ENCODE results near the gene LAP3.
"Not testable (repeated sequence)": the region's sequence is repeated elsewhere in the genome, so short reads cannot be mapped to it uniquely, and the experiment has no call there.

LAP3 gene

DNA sequence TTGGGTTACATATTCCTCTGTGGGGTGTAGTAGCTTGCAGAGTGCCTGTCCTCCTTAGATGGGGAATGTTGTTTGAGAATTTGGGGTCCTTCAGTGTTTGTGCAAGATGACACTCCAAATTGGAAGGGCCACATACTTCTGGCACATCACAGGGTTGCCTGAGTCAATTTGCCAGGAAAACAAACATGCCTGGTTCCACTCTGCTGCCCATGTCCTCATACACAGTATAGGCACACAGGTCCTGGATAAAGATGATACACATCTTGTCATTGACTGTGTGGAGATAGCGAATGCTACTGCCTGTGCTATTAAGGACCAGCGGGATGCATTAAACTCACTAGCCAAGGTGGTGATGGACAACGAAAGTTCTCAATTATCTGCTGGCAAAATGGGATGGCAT, 11.2 kb upstream of the LAP3 start:
- DNase-seq, result no peak

DNA sequence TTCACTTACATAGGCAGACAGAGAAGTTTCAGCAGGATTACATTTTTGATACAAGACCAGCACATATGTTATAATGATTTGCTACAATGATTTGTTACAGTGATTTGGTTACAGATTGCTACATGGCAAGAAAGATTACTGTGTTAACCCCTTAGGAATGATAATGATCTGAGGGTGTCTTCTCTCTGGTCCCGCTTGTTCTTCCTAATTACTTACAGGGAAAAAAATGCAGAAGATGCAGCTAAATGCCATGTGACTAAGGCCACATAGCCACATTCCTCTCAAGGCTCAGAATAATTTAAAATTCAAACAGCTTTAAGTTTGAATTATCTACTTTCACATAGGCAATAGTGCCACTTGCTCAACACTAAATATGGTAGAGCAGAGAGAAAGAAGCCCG, 9.7 kb upstream of the LAP3 start:
- DNase-seq, result no peak

DNA sequence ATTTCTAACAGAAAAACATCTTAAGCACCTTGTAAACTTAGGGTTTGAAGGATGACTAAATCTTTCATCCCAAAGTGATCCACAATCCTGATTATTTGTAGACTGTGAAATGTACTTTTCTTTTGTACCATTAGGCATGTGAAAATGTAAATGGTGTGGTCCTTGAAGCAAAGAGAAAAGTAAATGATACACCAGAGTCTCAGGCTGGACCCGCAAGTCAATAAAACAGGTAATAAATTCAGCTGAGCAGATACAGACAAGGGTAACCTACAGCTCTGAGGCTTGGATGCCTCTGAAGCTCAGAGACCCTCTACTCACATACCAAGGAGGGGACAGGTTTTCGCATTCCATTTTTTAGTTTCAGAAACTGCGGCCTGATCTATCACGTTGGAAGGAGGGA, 2.8 kb upstream of the LAP3 start:
- no peak for DNase-seq

DNA sequence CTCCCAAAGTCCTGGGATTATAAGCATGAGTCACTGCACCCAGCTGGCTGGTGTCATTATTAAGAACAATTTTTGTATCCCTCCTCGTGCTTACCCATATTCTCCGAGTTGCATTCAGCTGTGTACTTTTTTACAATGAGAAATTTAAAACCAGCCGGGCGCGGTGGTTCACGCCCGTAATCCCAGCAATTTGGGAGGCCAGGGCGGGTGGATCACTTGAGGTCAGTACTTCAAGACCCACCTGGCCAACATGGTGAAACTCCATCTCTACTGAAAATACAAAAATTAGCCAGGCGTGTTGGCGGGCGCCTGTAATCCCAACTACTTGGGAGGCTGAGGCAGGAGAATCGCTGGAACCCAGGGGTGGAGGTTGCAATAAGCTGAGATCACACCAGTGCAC, 1.8 kb upstream of the LAP3 start:
- not testable (repeated sequence) for DNase-seq

DNA sequence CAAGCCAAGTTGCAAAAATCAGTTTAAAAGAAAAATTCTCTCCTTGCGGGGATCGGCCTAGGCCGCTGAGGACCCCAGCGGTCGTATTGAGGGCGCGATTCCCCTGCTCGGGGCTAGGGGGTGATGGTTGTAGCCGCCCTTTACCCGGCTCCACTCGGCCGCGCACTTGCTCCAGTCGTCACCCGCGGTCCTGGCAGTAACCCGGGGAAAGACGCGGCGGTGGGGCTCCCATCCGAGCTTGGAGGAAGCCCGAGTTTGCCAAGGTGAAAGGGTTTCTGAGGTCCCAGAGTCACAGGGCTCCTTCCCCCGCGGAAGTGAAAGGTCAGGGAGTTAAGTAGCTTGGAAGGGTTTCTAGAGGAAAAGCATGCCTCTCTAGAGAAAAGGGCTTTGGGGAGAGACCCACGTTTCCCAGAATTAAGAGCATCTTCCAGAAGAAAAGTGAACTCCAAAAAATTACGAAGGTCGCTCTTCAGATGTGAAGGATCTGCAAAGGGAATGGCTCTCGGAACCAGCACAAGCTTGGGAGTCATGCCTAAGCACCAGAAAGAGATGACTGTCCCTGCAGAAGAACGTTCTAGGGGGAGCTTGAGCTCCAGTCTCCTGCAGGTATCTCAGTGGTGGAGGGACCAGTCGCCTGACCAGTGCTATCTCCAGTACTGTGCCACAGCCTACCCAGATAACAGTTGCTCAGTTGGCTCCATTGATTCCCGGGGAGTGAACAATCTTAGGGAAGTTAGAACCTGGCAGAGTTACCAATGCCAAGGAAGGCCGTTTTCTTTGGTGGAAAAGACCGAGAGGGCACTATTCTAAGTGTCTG, 875 bp downstream of the LAP3 start:
- peak; percentile 65 for DNase-seq

DNA sequence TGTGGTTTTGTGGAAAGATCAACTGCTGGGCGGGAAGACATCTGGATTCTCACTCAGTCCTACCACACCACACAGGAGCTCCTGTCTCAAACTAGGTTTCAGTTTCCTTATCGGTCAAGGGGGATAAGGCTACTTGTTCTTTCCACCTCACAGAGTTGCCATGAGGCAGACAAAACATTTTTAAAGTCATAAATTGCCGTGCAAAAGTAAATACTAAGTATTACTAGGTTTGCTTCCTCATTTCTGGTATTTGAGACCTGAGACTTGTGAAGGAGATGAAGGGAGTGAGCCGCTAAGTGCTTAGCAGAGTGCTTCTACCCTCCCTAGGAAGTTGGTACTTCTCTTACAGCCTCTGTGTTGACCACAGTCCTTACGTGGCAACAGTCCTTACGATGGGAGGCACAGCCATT, 1.5 kb downstream of the LAP3 start:
- DNase-seq, result no peak

DNA sequence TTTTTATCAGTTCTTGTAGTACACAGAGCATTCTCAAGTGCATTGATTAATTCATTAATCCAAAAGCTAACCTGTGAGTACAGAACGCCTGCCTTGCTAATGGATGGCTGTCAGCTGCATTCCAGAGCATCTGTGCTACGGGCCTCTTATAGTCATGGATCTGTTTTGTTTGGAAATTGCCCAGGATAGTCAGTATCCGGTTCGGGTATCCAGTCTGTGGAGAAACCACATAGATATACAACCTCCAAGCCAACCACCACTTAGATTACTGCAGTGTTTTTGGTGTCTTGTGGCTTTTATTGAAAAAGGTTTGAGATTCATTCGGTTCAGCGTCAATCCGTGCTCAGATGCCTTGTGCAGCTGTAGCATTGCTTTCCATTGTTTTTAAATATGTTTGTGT, 4.0 kb downstream of the LAP3 start:
- no peak for DNase-seq

DNA sequence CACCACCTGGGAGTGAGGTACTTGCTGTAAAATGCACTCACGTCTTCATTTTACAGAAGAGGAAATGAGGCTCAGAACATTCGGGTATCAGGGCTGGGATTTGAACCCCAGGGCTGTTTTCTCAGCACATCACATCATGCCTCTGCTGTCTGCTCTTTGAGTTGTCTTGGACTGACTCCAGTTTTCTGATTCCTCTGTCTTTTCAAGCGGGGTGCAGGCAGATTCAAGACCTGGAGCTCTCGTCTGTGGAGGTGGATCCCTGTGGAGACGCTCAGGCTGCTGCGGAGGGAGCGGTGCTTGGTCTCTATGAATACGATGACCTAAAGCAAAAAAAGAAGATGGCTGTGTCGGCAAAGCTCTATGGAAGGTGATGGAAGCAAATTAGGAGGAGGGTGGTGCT, 6.3 kb downstream of the LAP3 start:
- DNase-seq, result no peak

DNA sequence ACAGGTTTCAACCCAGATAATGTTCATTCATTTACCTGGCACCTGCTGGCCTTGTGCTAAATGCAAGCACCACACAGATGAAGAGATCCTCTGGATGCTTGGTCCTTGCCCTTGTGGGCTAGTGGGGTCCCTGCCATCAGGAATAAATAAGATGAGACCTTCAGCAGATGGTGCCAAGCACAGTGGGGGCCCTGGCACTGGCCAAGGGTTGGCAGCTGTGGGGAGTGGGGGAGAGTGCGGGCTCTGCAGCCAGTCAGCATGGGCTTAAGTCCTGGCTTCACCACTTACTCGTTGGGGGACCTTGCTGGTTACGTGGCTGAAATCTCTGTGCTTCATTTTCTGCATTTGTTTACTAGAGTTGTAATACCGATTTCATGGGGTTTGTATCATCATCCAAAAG, 6.9 kb downstream of the LAP3 start:
- DNase-seq, result no peak

DNA sequence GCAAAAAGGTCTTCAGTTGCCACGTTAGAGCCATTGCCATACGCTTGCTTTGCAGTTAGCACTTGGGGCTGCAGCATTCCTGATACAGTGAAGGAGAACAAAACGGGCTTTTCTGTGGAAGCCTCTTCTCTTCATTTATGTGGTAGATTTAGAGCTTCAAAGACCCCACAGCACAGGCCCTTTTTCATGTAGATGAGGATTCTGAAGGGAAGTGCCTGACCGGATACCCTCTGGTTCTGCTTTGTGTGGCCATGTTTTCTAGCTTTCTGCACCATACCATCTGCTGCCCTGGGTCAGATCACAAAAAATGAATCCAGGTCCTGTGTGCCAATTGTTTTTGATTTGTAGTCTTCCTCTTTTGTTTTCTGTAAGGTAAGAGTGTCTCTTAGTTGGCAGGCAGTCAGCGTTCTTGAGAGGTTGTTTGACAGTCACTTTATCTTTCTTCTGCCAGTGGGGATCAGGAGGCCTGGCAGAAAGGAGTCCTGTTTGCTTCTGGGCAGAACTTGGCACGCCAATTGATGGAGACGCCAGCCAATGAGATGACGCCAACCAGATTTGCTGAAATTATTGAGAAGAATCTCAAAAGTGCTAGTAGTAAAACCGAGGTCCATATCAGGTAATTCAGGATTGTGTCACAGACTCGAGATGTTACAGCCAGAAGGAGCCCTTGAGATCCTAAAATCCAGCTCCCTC, 7.7 kb downstream of the LAP3 start:
- no peak for DNase-seq

DNA sequence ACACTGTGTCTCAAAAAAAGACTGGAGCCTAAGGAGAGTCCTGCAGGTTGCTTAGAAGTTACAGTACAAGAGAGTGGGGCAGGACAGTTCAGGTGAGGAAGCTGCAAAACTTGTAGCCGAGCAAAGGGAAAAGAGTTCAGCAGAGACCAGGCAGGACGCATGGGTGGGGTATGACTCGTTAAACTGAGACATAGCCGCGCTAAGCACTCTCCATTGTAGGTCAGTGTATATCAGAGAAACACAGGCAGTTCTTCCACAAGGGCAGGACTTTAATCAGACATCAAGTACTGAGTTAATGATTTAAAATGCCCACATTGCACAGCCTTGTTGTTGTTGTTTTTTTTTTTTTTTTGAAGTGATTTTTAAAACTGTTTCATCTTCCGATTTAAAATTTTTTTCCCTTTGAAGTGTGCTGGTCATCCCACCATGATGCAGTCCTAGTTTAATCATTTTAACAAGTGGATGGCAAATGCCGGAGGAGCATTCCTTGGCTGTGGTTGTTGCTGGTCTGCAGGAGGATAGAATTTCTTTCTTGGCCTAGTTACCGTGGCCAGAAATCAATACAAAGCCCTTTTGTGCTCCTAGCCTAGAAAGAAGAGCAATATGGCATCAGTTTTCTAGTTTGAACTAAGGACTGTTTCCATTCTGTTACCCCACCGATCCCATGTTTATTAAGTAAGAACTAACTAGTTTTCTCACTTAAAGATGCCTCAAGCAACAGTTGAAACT, 10.3 kb downstream of the LAP3 start:
- DNase-seq, result no peak

DNA sequence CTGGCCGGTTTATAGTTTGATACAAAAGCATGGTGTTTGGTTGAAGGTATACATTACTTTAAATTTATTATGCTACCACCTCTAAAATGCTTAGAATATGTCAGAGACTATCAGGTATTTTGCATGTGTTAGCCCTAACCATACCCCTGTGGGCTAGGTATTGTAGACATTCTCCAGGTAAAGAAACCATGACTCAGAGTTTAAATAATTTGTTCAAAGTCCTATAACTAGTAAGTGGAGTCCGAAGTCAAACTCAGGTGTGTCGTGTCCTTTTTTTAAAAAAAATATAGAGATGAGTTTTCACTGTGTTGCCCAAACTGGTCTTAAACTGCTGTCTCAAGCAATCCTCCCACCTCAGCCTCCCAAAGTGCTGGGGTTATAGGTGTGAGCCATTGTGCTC, 12.4 kb downstream of the LAP3 start:
- no peak for DNase-seq

DNA sequence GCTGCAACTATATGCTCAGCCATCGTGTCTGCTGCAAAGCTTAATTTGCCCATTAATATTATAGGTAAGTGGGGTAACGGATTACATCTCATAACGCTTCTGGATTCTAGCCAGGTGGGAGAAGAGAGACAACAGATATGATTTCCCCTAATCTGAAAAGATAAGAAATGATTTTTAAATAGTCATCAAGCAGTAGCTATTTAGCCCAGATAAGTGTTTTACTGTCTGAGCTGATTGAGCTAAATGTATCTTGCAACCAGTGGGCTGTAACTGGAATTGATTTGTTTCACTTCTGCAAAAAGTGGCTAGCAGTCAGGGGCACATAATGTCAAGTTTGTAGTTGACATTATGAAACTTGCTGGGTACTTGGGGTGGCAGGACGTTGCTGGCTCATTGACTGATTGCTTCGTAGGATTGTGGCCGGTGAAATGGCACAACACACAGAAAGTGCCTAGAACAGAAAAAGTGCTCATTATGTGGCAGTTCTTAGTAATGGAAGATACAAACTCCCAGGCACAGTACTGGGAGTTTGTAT, 18.5 kb downstream of the LAP3 start:
- DNase-seq, result no peak

DNA sequence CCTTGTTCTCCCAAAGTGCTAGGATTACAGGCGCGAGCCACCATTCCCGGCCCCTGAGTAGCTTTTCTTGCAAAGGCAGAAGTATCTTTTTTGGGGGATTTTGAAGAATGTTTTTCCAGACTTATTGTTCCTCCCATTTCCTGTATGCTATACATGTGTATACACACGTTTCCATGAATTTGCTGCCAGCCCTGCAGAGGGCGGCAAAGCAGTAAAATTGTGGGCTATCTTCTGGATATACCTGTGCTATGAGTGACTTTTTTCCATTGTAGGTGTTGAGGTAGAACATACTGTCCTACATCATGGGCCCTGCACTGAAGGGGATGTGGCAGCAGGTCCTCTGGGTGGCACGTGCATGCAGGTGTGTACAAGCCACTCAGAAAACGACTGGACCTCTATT, 20.5 kb downstream of the LAP3 start:
- no peak for DNase-seq

DNA sequence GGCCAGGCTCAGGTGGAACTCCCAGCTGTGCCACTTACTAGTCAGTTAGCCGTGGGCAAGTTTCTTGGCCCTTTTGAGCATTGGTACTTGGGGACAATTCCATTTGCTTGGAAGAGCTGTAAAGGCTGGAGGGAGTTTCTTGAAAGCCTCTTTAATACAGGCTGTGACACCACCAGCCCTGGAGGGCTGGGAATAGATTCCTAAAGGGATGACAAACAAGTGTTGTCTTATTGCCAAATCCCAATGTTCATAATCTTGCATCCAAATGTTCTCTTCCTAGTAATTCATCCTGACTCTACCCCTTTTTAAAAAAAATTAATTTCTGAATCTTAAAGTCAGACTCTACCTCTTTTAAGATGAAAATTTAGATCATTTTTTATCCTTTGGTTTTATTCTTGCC, 22.8 kb downstream of the LAP3 start:
- DNase-seq, result no peak

DNA sequence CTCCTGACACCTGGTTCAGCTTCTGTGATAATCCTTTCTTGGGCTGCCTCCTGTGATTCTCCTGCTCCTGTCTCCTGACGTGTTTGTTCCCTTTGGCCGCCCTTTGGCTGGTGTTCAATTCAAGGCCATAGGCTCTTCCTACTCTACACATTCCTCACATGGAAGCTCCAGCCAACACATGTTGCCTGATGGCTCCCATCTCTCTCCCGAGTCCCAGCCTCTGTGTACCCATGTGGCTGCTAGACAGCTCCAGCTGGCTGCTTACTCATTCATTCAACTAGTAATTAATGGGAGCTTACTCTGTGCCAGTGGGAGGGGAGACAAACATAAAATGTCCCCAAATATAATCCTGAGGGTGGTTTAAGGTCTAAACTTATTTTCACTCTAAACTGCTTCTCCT, 28.2 kb downstream of the LAP3 start:
- no peak for DNase-seq

DNA sequence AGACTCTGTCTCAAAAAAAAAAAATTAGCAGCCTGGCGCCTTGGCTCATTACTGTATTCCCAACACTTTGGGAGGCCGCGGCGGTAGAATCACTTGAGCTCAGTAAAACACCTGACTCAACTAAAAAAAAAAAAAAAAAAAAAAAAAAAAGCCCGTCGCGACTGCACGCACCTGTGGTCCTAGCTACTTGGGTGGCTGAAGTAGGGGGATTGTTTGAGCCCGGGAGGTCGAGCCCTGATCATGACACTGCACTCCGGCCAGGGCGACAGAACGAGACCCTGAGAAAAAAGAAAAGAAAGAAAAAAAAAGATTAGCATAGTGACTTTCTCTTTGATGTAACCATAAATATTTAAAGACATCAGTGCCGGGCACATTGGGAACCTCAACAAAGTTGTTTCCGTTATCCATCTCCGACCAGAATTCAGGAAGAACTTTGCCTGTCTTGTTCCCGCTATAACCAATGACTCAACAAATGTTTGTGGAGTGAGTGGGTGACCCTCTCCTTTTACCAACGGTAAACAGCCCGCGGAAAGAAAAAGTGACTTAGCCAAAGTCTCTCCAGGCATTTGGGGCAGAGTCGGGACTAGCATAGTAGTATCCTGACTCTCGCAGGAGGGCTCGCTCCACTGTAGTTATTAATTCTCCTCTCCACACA, 36.9 kb downstream of the LAP3 start:
- DNase-seq, result peak; percentile 76

DNA sequence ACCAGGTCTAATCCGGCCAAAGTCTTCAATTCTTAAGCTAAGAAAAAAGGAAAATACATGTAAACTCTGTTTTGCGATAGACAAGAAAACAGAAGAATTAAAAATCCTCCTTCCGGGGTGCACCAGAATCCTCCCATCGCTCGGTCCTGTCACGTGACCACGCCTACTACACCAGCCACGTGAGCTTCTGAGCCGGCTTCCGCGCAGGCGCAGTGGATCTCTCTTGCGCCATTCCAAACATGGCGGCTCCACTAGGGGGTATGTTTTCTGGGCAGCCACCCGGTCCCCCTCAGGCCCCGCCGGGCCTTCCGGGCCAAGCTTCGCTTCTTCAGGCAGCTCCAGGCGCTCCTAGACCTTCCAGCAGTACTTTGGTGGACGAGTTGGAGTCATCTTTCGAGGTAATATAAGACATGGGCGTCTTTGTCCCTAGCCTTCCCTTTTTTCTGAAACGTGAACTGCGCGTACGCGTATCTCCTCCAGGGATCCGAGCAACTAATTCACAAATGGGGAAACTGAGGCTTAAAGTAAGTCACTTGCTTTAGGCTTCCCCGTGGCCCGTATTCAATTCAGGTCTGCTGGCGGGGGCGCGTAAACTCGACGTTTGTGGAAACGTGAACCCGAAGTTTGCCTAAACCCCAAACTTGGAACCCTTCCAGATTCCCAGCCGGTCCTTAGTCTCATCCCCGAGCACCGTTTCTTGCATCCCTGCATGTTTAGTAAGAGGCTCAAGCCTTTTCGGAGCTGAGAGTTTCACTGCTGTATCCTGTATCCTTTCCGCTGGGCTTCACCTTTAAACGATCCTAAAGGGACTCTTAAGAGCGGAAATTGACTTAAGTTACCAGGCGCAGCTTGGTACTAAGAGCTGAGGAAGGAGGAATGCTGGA, 37.7 kb downstream of the LAP3 start, which contains the start of gene MED28:
TSS of gene MED28 (plus strand) at position 226 of the 884 bp plus-strand sequence. CDS start at position 240, 14 bp downstream.
- DNase-seq, result peak; percentile 97

DNA sequence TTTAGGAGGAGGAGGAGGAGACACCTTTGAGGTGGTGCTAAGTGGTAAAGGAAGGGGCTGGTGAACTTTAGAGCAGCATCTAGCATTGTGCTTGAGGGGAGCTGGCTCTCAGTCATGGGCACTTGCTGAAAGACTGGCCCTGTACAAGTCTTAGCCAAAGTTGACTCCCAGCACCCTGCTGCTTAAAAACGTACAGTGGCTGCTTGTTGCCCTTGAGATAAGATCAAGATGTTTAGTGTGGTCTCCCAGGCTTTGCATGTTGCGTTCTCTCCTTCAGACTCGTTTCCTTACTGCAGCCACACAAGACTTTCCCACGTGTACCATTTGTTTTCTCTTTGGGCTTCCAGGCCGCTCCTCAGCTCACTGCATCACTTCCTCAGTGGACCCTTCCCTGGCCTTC, 39.3 kb downstream of the LAP3 start:
- DNase-seq, result no peak

DNA sequence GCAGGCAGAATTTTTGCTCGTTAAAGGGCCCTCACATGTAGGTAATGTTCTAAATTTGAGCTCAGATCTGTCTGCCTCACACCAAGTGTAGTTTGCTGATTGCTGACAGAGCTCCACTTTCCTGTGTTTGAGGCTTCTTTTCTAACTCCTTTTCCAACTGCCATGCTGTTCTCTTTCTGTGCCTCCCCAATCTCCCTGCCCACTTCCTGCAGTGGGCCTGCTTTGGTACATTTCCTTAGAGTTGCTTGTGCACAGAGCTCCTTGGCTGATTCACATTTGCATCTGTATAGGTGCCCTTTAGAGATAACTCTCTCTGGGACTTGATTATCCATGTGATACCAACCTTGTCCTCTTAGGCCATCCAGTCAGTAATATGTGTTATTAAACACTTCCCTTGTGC, 41.9 kb downstream of the LAP3 start:
- DNase-seq, result no peak

DNA sequence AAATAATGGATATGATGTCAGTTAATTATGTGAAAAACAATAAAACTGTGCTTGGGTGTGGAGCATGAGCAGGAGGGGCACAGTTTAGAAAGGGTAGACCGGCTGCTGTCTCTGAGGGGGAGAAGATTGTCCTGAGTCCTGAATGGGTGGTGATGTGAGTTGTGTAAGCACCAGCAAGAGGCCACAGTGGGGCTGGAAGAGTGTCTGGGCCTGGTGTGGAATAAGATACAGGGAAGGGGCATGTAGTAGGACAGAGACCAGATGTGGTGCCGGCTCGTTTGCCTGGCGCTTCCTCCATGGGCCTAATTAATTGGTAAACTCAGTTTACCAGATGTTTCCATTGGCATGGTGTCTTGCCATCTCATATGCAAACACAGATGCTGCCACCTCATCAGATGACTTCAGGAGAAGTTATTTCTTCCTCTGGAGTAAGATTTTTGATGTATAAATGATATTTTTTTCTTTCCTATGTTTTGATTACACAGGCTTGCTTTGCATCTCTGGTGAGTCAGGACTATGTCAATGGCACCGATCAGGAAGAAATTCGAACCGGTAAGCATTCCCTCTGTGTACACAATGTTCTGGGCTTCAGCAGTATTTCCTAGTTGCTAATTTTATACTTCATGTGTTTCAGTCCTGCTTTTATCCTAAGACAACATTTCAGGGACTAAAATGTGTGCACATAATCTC, 42.6 kb downstream of the LAP3 start:
- DNase-seq, result no peak
